Stimulated activated CD4-positive, alpha-beta T cell treated with anti-CD3 and anti-CD28 coated beads, TNF-alpha, amount 100 ng/mL, for 4 hours (primary cell): ENCODE data around the gene RASA4B.
"Not testable (repeated sequence)": the region's sequence is repeated elsewhere in the genome, so short reads cannot be mapped to it uniquely, and the experiment has no call there.

Source experiments
- DNase-seq, 3 experiments: peaks; one replicate each; pipeline ENCODE4 v3.0.0-alpha.2; 2020; ENCODE audit warnings: low read depth in 3 of 3

The RASA4B gene

GRCh38 chr7:102517550-102518147, at the start of gene RASA4B:
TSS of gene RASA4B (minus strand) at chr7:102517777. CDS start at chr7:102517710, 67 bp downstream.
- not testable (repeated sequence) for DNase-seq

GRCh38 chr7:102550808-102551422, 33.3 kb upstream of the RASA4B start, which contains the start of gene SPDYE2:
TSS of gene SPDYE2 (plus strand) at chr7:102551226. CDS start at chr7:102553256, 2,030 bp downstream.
- DNase-seq, result not testable (repeated sequence)

GRCh38 chr7:102546353-102546752, 28.8 kb upstream of the RASA4B start:
- DNase-seq, result not testable (repeated sequence)

GRCh38 chr7:102545288-102545687, 27.7 kb upstream of the RASA4B start:
- DNase-seq, result not testable (repeated sequence)

DNA sequence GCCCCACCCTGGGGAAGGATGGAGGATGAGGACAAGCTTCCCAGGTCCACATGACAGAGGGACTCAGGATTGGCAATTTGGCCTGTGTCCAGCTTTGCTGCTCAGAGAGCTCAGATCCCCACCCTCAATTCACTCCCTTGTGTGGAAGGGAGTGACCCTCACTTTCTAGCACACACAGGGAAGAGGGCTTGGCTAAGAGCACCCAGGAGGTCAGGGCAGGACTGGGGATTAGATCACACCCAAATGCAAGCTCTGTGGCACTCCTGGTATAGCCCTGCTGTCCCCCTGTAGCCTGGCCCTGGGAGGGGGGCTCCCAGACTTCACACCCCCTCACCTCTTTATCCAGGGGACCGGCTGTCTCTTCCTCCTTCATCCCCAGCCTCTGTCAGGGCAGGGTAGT, 26.8 kb upstream of the RASA4B start:
- DNase-seq, result not testable (repeated sequence)

DNA sequence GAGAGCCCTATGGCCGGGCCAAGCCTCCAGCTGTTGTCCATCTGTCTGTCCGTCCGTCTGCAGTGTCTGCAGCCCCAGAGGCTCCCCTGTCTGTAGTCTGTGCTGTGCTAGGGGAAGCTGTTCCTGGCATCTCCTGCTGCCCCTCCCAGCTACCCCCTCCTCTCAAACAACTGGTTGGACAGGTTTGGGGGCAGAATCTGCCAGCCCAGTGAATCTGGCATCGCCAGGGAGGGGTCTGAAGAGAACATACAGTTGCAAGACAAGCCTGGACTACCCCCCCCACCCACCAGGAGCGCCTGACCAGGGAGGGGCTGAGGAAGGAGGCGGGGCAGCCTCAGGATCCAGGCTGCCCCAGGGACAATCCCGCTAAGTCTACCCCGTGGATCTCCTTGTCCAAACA, 26.0 kb upstream of the RASA4B start, which contains the start of gene UPK3BL2:
UPK3BL2 (minus strand) TSS at position 101 of the 400 bp plus-strand sequence; CDS start at position 41, 60 bp downstream.
- DNase-seq, result not testable (repeated sequence)

DNA sequence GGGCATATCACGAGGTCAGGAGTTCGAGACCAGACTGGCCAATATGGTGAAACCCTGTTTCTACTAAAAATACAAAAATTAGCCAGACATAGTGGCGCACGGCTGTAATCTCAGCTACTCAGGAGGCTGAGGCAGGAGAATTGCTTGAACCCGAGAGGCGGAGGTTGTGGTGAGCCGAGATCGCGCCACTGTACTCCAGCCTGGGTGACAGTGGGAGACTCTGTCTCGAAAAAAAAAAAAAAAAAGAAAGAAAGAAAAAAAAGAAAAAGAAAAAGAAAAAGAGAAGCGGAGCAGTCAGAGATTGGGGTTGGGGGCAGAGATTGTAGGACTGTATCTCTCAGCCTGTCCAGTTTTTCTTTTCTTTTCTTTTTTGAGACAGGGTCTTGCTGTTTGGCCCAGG, 25.2 kb upstream of the RASA4B start:
- not testable (repeated sequence) for DNase-seq

DNA sequence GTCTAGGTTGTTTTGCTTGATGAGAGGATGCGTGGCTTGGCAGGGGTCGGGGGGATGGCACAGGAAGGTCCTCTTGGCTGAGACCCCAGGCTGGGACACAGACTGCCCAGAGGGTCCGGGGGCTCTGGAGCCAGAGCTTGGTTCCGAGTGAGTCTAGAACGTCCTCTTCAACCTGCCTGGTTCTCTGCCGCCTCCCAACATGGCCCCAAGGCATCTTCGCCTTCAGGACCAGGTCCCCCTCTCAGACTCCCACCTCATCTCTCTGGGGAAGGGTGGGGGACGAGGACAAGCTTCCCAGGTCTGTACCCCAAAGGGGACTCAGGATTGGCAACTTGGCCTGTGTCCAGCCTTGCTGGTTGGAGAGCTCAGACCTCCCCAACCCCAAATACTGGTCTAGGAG, 24.5 kb upstream of the RASA4B start:
- not testable (repeated sequence) for DNase-seq

DNA sequence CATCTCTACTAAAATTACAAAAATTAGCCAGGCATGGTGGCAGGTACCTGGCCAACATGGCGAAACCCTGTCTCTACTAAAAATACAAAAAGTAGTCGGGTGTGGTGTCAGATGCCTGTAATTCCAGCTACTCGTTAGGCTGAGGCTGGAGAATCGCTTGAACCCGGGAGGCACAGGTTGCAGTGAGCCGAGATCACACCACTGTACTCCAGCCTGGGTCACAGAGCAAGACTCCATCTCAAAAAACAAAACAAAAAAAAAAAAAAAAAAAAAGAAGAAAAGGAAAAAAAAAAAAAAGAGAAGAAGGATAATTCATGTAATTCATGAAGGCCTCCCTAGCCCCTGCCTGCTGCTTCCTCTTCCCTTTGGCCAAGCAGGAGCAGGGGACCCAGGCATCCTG, 23.0 kb upstream of the RASA4B start:
- DNase-seq, result not testable (repeated sequence)

DNA sequence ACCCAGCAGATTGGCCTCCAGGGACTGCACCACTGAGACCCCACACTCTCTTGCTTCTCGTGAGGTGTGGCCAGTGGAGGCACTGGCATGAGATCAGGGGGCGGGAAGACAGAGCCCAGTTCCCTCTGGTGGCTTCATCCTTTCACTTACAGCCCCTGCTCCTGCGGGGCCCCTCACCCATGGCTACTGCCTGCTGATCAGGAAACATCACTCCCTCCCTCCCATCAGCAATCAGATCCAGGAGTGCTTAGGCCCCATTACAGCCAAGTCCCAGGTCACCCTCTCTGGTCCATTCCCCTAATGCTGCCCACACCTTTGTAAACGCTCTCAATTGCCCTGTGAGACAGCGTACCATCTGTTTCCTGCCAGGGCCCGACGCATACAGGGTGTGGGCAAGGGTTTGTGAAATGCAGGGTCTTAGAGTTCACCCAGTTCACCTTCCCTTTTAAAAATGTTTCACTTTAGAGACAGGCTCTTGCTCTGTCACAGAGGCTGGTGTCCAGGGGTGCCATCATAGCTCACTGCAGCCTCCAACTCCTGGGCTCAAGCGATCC, 17.6 kb upstream of the RASA4B start:
- not testable (repeated sequence) for DNase-seq

DNA sequence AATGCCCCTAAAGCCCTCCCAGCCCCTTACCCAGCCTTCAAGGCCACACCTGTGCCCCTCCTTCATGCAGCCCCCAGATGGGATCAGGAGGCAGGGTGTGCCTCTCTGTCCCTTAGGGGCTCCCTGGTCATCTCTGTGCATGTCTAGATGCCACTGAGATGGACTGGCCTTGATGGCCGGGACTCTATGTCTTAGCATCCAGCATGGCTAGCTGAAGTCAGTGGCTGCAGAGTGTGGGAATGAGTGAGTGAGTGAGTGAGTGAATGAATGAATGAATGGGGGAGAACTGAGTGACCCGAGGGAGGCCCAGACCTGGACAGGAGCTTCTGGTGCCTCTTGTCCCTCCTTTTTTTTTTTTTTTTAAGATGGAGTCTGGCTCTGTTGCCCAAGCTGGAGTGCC, 14.6 kb upstream of the RASA4B start:
- not testable (repeated sequence) for DNase-seq

GRCh38 chr7:102531583-102531982, 14.0 kb upstream of the RASA4B start:
- not testable (repeated sequence) for DNase-seq

- not testable (repeated sequence) for DNase-seq
Measured at GRCh38 chr7:102527822-102528793, 10.5 kb upstream of the RASA4B start.

DNA sequence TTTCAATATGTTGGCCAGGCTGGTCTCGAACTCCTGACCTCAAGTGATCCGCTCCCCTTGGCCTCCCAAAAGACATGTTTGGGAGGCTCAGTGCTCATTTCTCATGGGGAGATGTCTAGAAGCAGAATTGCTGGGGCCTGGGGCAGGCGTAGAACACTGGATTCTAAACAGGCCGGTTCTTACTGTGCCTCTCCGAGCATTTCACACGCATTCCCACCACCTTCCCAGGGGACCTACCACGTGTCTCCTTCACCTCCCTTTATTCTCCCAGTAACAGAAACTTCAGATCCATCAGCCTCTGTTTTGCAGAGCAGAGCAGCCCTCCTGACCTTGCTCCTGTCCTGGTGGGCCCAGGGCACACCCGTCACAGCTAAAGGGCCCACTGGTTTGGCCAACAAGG, 9.6 kb upstream of the RASA4B start:
- not testable (repeated sequence) for DNase-seq

- DNase-seq, result not testable (repeated sequence)
Measured at GRCh38 chr7:102524803-102525202, 7.2 kb upstream of the RASA4B start.

DNA sequence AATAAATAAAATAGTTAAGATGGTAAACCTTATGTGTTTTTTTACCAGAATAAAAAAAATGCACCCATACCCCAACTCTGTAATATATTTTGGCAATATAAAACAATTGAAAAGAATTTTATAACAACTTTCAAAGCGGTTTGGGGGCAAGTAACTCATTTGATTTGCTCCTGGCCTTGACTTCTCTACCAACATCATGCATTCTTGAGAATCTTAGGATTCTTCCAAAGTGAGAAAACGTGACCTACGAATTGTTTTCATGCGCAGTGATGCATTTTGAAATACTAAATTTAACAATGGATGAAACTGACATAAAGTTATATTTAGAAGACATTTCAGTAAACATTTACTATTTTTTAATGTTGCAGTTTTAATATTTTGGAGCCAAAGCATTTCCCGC, 3.2 kb upstream of the RASA4B start:
- DNase-seq, result not testable (repeated sequence)

DNA sequence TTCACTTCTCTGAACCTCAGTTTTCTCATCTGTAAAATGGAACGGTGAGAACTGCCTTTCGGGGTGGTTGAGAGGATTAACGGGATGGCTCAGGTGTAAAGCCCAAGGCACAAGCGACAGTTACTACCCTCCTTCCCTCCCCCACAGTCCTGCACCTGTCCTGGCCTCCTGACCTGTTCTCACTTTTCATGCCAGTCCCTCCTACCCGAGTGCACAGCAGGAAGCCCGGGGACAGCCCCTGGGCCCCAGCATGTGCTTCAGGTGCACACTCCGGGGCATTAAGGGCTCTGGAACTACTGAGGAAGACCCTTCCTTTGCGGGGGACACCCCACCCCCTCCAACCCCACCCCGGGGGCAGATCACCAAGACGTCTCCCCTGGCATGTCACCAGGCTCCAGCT, 626 bp downstream of the RASA4B start:
- not testable (repeated sequence) for DNase-seq

GRCh38 chr7:102515889-102516288, 1.7 kb downstream of the RASA4B start:
- DNase-seq, result not testable (repeated sequence)

DNA sequence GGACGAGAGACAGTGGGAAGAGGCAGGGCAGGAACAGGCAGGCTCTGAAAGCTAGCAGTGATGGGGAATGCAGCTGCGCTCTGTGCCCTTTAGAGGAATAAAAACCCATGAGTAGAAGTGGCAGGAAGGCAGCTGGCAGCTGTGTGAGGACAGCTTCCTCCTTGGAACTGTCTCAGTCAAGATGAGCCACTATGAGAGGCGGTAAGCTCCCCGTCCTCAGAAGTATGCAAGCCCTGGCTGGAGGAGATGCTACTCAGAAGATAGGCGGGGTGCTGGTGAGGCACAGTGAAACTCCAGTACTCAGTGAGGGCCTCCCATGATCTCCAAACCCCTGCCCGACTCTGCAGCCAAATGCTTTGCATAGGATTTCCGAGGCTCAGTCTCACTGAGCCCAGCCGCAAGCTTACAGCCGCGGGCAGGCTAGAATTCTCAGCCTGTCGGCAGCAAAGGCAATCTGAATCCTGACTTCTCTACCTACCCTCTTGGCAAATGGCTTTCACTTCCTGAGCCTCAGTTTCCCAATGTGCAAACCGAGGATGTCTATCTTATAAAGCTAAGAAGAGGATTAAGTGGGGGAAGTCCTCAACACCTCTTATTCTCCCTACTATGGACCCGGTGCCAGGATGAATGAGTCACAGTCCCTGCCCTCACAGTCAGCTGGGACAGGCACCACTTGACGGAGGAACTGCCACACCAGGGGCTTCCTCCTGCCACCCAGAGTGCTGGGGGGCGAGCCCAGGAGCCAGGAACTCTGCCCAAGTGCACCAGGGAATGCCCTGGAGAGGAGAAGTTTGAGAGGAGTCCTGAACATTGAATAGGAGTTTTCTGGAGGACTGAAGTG, 2.5 kb downstream of the RASA4B start:
- DNase-seq, result not testable (repeated sequence)

DNA sequence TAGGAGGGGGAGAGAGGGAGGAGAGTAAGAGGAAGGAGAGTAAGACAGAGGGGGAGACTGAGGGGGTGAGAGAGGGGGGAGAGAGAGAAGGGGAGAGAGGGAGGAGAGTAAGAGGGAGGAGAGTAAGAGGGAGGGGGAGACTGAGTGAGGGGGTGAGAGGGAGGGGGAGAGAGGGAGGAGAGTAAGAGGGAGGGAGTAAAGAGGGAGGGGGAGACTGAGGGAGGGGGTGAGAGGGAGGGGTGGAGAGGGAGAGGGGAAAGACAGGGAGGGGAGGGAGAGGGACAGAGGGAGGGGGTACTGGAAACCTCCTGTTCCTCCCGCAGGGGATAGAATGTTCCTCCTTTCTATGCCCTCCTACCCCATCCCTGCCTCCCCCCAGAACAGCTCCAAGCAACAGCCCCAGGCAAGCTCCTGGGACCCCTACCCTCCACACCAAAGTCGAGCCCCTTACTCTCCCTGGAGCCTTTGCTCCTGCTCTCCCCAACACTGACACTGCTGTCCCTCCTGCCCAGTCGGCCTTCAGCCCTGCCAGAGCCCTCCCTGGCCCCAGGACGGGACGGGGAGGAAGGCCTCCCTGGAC, 4.8 kb downstream of the RASA4B start:
- not testable (repeated sequence) for DNase-seq
